Coronary artery (tissue), 2 donors: ENCODE results near the gene PDE6B.

Experiments used
- DNase-seq: peaks from one replicate; pipeline ENCODE4 v3.0.0-alpha.2; 2017; ENCODE audit warnings: low spot score
- H3K27ac ChIP-seq, 2 donors: fragments of 200-600 bp; sonication (generic); one replicate each; pipeline ENCODE4 v1.5.1; 2016 to 2019
- H3K4me3 ChIP-seq: fragments of 200-600 bp; sonication (generic); 2 replicates; pipeline ENCODE4 v1.5.1; 2016; ENCODE audit warnings: mild to moderate bottlenecking, moderate library complexity
- TF ChIP-seq, protein P1 (sequence below): fragments of 200-600 bp; sonication (generic); IDR thresholded peaks from one replicate; pipeline ENCODE4 v1.5.1; 2019; ENCODE audit warnings: antibody characterized with exemption

PDE6B gene

DNA sequence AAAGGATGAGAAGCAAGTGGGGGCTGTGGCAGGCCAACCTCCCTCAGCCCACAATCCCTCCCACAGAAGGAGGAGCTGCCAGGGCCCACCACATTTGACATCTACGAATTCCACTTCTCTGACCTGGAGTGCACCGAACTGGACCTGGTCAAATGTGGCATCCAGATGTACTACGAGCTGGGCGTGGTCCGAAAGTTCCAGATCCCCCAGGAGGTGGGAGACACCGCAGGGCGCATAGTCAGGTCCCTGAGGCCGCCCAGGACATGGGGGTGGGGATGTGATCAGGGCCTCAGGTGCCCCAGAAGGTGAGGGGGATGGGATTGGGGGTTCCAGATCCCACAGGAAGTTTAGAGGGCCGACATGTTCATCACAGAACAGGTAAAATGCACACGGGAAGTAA, 35.0 kb downstream of the PDE6B start:
- Histone ChIP-seq H3K27ac (no peak overlapping the region), H3K4me3 (no peak overlapping the region)
- DNase-seq: no peak
- TF ChIP-seq, protein P1, sequence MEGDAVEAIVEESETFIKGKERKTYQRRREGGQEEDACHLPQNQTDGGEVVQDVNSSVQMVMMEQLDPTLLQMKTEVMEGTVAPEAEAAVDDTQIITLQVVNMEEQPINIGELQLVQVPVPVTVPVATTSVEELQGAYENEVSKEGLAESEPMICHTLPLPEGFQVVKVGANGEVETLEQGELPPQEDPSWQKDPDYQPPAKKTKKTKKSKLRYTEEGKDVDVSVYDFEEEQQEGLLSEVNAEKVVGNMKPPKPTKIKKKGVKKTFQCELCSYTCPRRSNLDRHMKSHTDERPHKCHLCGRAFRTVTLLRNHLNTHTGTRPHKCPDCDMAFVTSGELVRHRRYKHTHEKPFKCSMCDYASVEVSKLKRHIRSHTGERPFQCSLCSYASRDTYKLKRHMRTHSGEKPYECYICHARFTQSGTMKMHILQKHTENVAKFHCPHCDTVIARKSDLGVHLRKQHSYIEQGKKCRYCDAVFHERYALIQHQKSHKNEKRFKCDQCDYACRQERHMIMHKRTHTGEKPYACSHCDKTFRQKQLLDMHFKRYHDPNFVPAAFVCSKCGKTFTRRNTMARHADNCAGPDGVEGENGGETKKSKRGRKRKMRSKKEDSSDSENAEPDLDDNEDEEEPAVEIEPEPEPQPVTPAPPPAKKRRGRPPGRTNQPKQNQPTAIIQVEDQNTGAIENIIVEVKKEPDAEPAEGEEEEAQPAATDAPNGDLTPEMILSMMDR: no peak

DNA sequence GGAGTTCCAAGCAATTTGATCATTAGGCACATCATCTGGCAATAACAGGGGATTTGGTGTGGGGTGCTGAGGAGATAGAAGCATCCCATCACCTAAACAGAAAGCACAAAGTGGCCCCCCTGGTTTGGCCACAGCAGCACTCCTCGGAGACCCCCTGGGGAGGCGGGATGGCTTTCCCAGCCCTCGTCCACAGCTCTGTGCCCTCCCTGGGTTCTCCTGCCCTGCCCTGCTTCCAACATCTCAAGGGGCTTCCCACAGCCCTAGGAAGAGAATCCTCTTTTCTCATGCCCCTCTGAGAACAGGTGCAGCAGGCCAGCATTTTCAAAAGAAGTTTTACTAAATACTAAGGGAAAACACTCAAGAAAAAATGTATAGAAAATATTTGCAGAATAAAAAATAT, 35.9 kb downstream of the PDE6B start:
- TF ChIP-seq, protein P1: no peak
- no peak for DNase-seq
- no peak overlapping the region for H3K27ac ChIP-seq
- no peak overlapping the region for H3K4me3 ChIP-seq

DNA sequence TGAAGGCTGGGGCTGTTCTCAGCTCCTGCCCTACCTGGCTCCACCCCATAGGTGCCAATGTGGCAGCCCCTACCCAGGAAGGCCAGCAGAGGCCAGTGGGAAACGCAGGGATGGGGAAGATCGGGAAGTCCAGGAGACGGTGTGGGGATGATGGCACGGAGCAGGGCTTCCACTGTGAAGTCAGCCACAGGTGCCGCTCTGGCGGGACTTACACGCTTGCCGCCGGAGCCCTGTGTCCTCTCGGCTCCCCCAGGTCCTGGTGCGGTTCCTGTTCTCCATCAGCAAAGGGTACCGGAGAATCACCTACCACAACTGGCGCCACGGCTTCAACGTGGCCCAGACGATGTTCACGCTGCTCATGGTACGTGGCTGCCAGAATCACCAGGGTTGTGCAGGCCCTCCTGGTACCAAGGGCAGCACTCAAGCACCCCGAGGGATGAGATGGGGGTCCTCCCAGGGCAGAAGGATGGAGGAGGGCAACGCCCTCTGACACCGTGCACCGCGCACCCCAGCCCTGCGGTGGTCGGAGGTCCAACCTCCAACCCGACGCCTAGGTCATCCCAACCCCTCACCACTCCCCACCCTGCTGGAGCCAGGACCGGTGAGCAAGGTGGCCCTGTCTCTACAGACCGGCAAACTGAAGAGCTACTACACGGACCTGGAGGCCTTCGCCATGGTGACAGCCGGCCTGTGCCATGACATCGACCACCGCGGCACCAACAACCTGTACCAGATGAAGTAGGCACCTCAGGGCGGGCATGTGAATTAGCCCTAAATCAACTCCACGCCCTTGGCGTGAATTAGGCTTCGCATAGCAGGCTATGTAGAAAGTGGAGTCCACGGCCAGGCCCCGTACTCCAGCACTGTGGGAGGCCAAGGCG, 36.7 kb downstream of the PDE6B start:
- H3K4me3 ChIP-seq: no peak overlapping the region
- no peak overlapping the region for H3K27ac ChIP-seq
- DNase-seq: no peak
- TF ChIP-seq, protein P1: no peak

DNA sequence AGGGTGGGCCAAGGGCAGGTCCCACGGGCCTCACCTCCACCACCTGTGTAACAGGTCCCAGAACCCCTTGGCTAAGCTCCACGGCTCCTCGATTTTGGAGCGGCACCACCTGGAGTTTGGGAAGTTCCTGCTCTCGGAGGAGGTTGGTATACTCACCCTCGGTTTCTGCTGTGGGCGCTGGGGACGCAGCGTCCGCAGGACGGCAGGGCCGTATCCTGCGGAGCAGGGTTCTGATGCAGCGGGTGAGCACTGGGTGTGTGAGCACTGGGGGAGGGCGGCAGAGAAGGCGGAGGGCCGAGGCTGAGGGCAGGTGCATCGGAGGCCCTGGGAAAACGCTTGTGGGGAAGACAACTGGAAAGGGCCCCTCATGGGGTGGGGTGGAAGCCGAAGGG, 37.7 kb downstream of the PDE6B start:
- Histone ChIP-seq H3K4me3 (peak overlapping the region; percentile 76), H3K27ac (no peak overlapping the region)
- no peak for DNase-seq
- TF ChIP-seq, protein P1: no peak

DNA sequence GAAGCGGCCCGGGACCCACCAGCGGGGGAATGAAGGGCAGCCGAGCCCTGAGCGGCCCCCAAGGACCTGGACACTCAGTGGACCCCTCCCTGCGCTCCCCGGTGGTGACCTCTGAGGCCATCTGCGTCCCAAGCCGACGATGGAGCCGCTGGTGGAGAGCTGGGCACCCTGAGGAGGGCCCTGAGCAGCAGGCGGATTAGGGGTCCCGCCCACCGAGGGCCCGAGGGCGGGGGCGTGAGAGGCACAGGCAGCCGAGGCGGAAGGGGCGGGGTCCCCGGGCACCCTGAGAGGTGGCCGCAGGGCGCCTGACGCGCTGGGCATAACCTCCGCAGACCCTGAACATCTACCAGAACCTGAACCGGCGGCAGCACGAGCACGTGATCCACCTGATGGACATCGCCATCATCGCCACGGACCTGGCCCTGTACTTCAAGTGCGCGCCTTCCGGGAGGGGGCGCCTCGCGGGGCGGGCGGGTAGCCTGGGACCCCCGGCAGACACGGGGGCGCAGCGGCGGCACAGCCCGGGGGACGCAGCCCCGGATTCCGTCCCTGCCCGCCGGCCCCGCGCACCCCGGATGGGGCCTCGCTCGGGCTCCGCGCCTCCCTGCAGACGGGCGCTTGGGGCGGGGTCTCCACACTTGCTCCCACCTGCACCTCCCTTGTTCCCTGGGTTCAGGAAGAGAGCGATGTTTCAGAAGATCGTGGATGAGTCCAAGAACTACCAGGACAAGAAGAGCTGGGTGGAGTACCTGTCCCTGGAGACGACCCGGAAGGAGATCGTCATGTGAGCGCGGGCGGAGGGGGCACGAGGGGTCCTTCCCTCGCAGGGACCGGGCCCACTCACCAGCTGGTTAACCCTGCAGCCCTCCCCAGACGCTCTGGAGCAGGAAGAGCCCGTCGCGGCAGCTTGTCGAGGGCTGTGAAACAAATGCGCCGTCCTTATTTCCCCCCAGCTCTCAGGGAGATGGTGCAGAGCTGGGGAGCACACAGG, 38.4 kb downstream of the PDE6B start:
- peak overlapping the region in 1 of 2 donors; percentile 24 for H3K27ac ChIP-seq
- DNase-seq: no peak
- TF ChIP-seq, protein P1: no peak
- H3K4me3 ChIP-seq: peak overlapping the region; percentile 76

DNA sequence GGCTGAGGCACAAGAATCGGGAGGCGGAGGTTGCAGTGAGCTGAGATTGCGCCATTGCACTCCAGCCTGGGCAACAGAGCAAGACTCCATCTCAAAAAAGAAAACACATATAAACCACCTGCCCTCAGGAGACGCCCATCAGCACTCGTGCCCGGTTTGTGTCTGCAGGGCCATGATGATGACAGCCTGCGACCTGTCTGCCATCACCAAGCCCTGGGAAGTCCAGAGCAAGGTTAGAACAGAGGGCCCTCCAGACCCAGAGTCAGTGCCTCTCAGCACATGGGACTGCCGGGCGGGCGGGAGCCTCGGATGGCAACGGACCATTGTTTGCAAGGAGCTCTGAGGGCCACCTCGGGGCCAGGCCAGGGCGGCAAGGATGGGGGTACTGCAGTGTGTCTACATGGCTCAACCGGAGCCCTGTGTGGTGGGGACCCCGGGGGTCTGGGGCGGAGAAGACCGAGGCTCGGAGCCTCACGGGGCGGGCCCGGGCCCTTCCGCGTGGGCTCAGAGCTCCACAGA, 39.4 kb downstream of the PDE6B start:
- TF ChIP-seq, protein P1: no peak
- no peak for DNase-seq
- Histone ChIP-seq H3K4me3 (no peak overlapping the region), H3K27ac (no peak overlapping the region)
